ENCODE measurements around the gene CNTRL.

The CNTRL gene

GRCh38 chr9:121138973-121139372 is 64.2 kb downstream of the CNTRL start:
- no peaks in the 10 kb centered on the region for H3K27me3 ChIP-seq (ENCODE audit: control insufficient read depth, insufficient read depth, low read length)
- H3K9me3 ChIP-seq (replicated peaks; ENCODE audit: low read length) = no peaks in the 10 kb centered on the region
- no peak overlapping the region for H3K9ac ChIP-seq (ENCODE audit: low read depth, low read length)
- H3K4me1 ChIP-seq (ENCODE audit: control insufficient read depth, insufficient read depth, low read length) = no peaks in the 10 kb centered on the region
- H3K36me3 ChIP-seq (ENCODE audit: insufficient read depth, low read length) = peaks cover 26% of the 10 kb centered on the region
- H3K4me2 ChIP-seq (ENCODE audit: low read length) = no peak overlapping the region
- no peak overlapping the region for H3K4me3 ChIP-seq (ENCODE audit: low read length)

GRCh38 chr9:121140162-121140561 is 65.4 kb downstream of the CNTRL start:
- H3K9ac ChIP-seq (ENCODE audit: low read depth, low read length) = no peak overlapping the region
- H3K4me2 ChIP-seq (ENCODE audit: low read length) = no peak overlapping the region
- no peaks in the 10 kb centered on the region for H3K4me1 ChIP-seq (ENCODE audit: control insufficient read depth, insufficient read depth, low read length)
- H3K9me3 ChIP-seq (replicated peaks; ENCODE audit: low read length) = no peaks in the 10 kb centered on the region
- H3K27me3 ChIP-seq (ENCODE audit: control insufficient read depth, insufficient read depth, low read length) = no peaks in the 10 kb centered on the region
- H3K4me3 ChIP-seq (ENCODE audit: low read length) = no peak overlapping the region
- H3K36me3 ChIP-seq (ENCODE audit: insufficient read depth, low read length) = peaks cover 34% of the 10 kb centered on the region

GRCh38 chr9:121141306-121141705 is 66.6 kb downstream of the CNTRL start:
- H3K4me2 ChIP-seq (ENCODE audit: low read length) = no peak overlapping the region
- no peak overlapping the region for H3K4me3 ChIP-seq (ENCODE audit: low read length)
- H3K36me3 ChIP-seq (ENCODE audit: insufficient read depth, low read length) = peaks cover 35% of the 10 kb centered on the region
- H3K9me3 ChIP-seq (replicated peaks; ENCODE audit: low read length) = no peaks in the 10 kb centered on the region
- no peaks in the 10 kb centered on the region for H3K27me3 ChIP-seq (ENCODE audit: control insufficient read depth, insufficient read depth, low read length)
- no peaks in the 10 kb centered on the region for H3K4me1 ChIP-seq (ENCODE audit: control insufficient read depth, insufficient read depth, low read length)
- H3K9ac ChIP-seq (ENCODE audit: low read depth, low read length) = no peak overlapping the region

- Histone ChIP-seq H3K4me1 (ENCODE audit: control insufficient read depth, insufficient read depth, low read length) (no peaks in the 10 kb centered on the region), H3K9me3 (replicated peaks; ENCODE audit: low read length) (no peaks in the 10 kb centered on the region), H3K36me3 (ENCODE audit: insufficient read depth, low read length) (peaks cover 38% of the 10 kb centered on the region), H3K4me2 (ENCODE audit: low read length) (no peak overlapping the region), H3K27me3 (ENCODE audit: control insufficient read depth, insufficient read depth, low read length) (no peaks in the 10 kb centered on the region), H3K9ac (ENCODE audit: low read depth, low read length) (no peak overlapping the region), H3K4me3 (ENCODE audit: low read length) (no peak overlapping the region)
Observed at GRCh38 chr9:121141706-121142105, 67.0 kb downstream of the CNTRL start.

- Histone ChIP-seq H3K9me3 (replicated peaks; ENCODE audit: low read length) (no peaks in the 10 kb centered on the region), H3K4me1 (ENCODE audit: control insufficient read depth, insufficient read depth, low read length) (no peaks in the 10 kb centered on the region), H3K27me3 (ENCODE audit: control insufficient read depth, insufficient read depth, low read length) (no peaks in the 10 kb centered on the region), H3K36me3 (ENCODE audit: insufficient read depth, low read length) (peaks cover 45% of the 10 kb centered on the region), H3K4me3 (ENCODE audit: low read length) (no peak overlapping the region), H3K9ac (ENCODE audit: low read depth, low read length) (no peak overlapping the region), H3K4me2 (ENCODE audit: low read length) (no peak overlapping the region)
Observed at GRCh38 chr9:121143771-121144170, 69.0 kb downstream of the CNTRL start.

- Histone ChIP-seq H3K4me3 (ENCODE audit: low read length) (no peak overlapping the region), H3K36me3 (ENCODE audit: insufficient read depth, low read length) (peaks cover 47% of the 10 kb centered on the region), H3K4me2 (ENCODE audit: low read length) (no peak overlapping the region), H3K27me3 (ENCODE audit: control insufficient read depth, insufficient read depth, low read length) (no peaks in the 10 kb centered on the region), H3K9ac (ENCODE audit: low read depth, low read length) (no peak overlapping the region), H3K9me3 (replicated peaks; ENCODE audit: low read length) (no peaks in the 10 kb centered on the region), H3K4me1 (ENCODE audit: control insufficient read depth, insufficient read depth, low read length) (no peaks in the 10 kb centered on the region)
Observed at GRCh38 chr9:121144482-121144881, 69.7 kb downstream of the CNTRL start.

GRCh38 chr9:121150188-121150587 is 75.4 kb downstream of the CNTRL start:
- Histone ChIP-seq H3K27me3 (ENCODE audit: control insufficient read depth, insufficient read depth, low read length) (no peaks in the 10 kb centered on the region), H3K4me3 (ENCODE audit: low read length) (no peak overlapping the region), H3K4me2 (ENCODE audit: low read length) (no peak overlapping the region), H3K9ac (ENCODE audit: low read depth, low read length) (no peak overlapping the region), H3K36me3 (ENCODE audit: insufficient read depth, low read length) (peaks cover 20% of the 10 kb centered on the region), H3K9me3 (replicated peaks; ENCODE audit: low read length) (no peaks in the 10 kb centered on the region), H3K4me1 (ENCODE audit: control insufficient read depth, insufficient read depth, low read length) (no peaks in the 10 kb centered on the region)

- peaks cover 5% of the 10 kb centered on the region for H3K4me1 ChIP-seq (ENCODE audit: control insufficient read depth, insufficient read depth, low read length)
- H3K27me3 ChIP-seq (ENCODE audit: control insufficient read depth, insufficient read depth, low read length) = no peaks in the 10 kb centered on the region
- H3K9ac ChIP-seq (ENCODE audit: low read depth, low read length) = no peak overlapping the region
- no peaks in the 10 kb centered on the region for H3K9me3 ChIP-seq (replicated peaks; ENCODE audit: low read length)
- no peak overlapping the region for H3K4me2 ChIP-seq (ENCODE audit: low read length)
- H3K36me3 ChIP-seq (ENCODE audit: insufficient read depth, low read length) = peaks cover 23% of the 10 kb centered on the region
- H3K4me3 ChIP-seq (ENCODE audit: low read length) = no peak overlapping the region
Observed at GRCh38 chr9:121153642-121154041, 78.9 kb downstream of the CNTRL start.

GRCh38 chr9:121154782-121155181 is 80.0 kb downstream of the CNTRL start:
- peaks cover 22% of the 10 kb centered on the region for H3K36me3 ChIP-seq (ENCODE audit: insufficient read depth, low read length)
- no peak overlapping the region for H3K4me3 ChIP-seq (ENCODE audit: low read length)
- no peak overlapping the region for H3K4me2 ChIP-seq (ENCODE audit: low read length)
- H3K9me3 ChIP-seq (replicated peaks; ENCODE audit: low read length) = no peaks in the 10 kb centered on the region
- peaks cover 5% of the 10 kb centered on the region for H3K4me1 ChIP-seq (ENCODE audit: control insufficient read depth, insufficient read depth, low read length)
- no peak overlapping the region for H3K9ac ChIP-seq (ENCODE audit: low read depth, low read length)
- no peaks in the 10 kb centered on the region for H3K27me3 ChIP-seq (ENCODE audit: control insufficient read depth, insufficient read depth, low read length)

- H3K4me2 ChIP-seq (ENCODE audit: low read length) = no peak overlapping the region
- no peaks in the 10 kb centered on the region for H3K9me3 ChIP-seq (replicated peaks; ENCODE audit: low read length)
- no peak overlapping the region for H3K9ac ChIP-seq (ENCODE audit: low read depth, low read length)
- no peaks in the 10 kb centered on the region for H3K27me3 ChIP-seq (ENCODE audit: control insufficient read depth, insufficient read depth, low read length)
- H3K4me1 ChIP-seq (ENCODE audit: control insufficient read depth, insufficient read depth, low read length) = peaks cover 5% of the 10 kb centered on the region
- no peak overlapping the region for H3K4me3 ChIP-seq (ENCODE audit: low read length)
- peaks cover 22% of the 10 kb centered on the region for H3K36me3 ChIP-seq (ENCODE audit: insufficient read depth, low read length)
Observed at GRCh38 chr9:121156263-121156731, 81.5 kb downstream of the CNTRL start.

- Histone ChIP-seq H3K9ac (ENCODE audit: low read depth, low read length) (no peak overlapping the region), H3K4me1 (ENCODE audit: control insufficient read depth, insufficient read depth, low read length) (peaks cover 5% of the 10 kb centered on the region), H3K4me2 (ENCODE audit: low read length) (no peak overlapping the region), H3K9me3 (replicated peaks; ENCODE audit: low read length) (no peaks in the 10 kb centered on the region), H3K36me3 (ENCODE audit: insufficient read depth, low read length) (peaks cover 30% of the 10 kb centered on the region), H3K4me3 (ENCODE audit: low read length) (no peak overlapping the region), H3K27me3 (ENCODE audit: control insufficient read depth, insufficient read depth, low read length) (no peaks in the 10 kb centered on the region)
Observed at GRCh38 chr9:121157939-121158338, 83.2 kb downstream of the CNTRL start.

- Histone ChIP-seq H3K4me1 (ENCODE audit: control insufficient read depth, insufficient read depth, low read length) (peaks cover 5% of the 10 kb centered on the region), H3K9me3 (replicated peaks; ENCODE audit: low read length) (no peaks in the 10 kb centered on the region), H3K4me3 (ENCODE audit: low read length) (no peak overlapping the region), H3K27me3 (ENCODE audit: control insufficient read depth, insufficient read depth, low read length) (no peaks in the 10 kb centered on the region), H3K4me2 (ENCODE audit: low read length) (no peak overlapping the region), H3K9ac (ENCODE audit: low read depth, low read length) (no peak overlapping the region), H3K36me3 (ENCODE audit: insufficient read depth, low read length) (peaks cover 37% of the 10 kb centered on the region)
Observed at GRCh38 chr9:121160025-121160424, 85.3 kb downstream of the CNTRL start.
